KMS-11 (cell line): ENCODE data around the gene KLHL3.

Experiments used
- H2AFZ ChIP-seq: fragments of 200-600 bp; sonication (generic); 2 replicates; pipeline ENCODE4 v1.6.1; 2016; ENCODE audit warnings: antibody characterized with exemption, mixed run types, low read depth
- H3K27ac ChIP-seq: fragments of 200-600 bp; sonication (generic); 2 replicates; pipeline ENCODE4 v1.6.1; 2016; ENCODE audit warnings: mild to moderate bottlenecking, mixed run types
- H3K27me3 ChIP-seq: fragments of 200-600 bp; sonication (generic); 2 replicates; pipeline ENCODE4 v1.6.1; 2017; ENCODE audit warnings: mild to moderate bottlenecking, low read depth, mixed run types, moderate library complexity; ENCODE audit not compliant: insufficient read depth
- H3K36me3 ChIP-seq: fragments of 200-600 bp; sonication (generic); 2 replicates; pipeline ENCODE4 v1.6.1; 2017; ENCODE audit warnings: mild to moderate bottlenecking, mixed run types; ENCODE audit not compliant: insufficient read depth
- H3K4me1 ChIP-seq: fragments of 200-600 bp; sonication (generic); 2 replicates; pipeline ENCODE4 v1.6.1; 2016; ENCODE audit warnings: mild to moderate bottlenecking, low read depth, mixed run types; ENCODE audit not compliant: poor library complexity, severe bottlenecking
- H3K4me2 ChIP-seq: fragments of 200-600 bp; sonication (generic); 2 replicates; pipeline ENCODE4 v1.7.0; 2016; ENCODE audit warnings: mild to moderate bottlenecking, mixed run types
- H3K4me3 ChIP-seq: fragments of 200-600 bp; sonication (generic); IDR thresholded peaks from 2 replicates; pipeline ENCODE4 v1.6.1; 2017; ENCODE audit warnings: low read depth, low read length, mixed read lengths; ENCODE audit not compliant: insufficient read depth
- H3K79me2 ChIP-seq: fragments of 200-600 bp; sonication (generic); 2 replicates; pipeline ENCODE4 v1.6.1; 2016; ENCODE audit warnings: low read depth, mixed run types; ENCODE audit not compliant: insufficient read depth
- H3K9ac ChIP-seq: fragments of 200-600 bp; sonication (generic); 2 replicates; pipeline ENCODE4 v1.6.1; 2016; ENCODE audit warnings: mild to moderate bottlenecking, mixed run types
- H4K20me1 ChIP-seq: fragments of 200-600 bp; sonication (generic); 2 replicates; pipeline ENCODE4 v1.6.1; 2016; ENCODE audit warnings: mild to moderate bottlenecking, mixed run types; ENCODE audit not compliant: insufficient read depth
- TF ChIP-seq, protein P1 (sequence below): fragments of 200-600 bp; sonication (generic); conservative IDR thresholded peaks from 2 replicates; pipeline ENCODE4 v1.6.1; 2017; ENCODE audit warnings: low read depth, mild to moderate bottlenecking, antibody characterized with exemption, low read length, moderate library complexity, mixed read lengths

KLHL3 gene

DNA sequence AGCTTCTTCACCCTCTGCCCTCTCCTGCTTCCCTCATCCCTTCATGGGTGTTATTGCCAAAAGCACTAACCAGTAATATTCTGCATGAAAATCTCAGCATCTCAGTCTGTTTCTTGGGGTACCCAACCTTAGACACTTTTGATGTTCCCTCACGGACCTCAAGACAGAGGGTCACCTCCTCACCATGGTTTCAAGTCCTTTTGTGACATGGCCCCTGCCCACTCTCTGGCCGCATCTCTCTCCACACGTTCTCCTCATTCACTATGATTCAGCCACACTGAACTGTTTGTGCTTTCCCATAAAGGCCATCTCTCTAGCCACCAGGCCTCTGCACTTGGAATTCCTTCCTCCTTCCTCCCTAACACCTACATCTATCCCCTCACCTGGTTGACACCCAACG, 125.3 kb downstream of the KLHL3 start:
- no peaks in the 10 kb centered on the region for H3K79me2 ChIP-seq
- H3K9ac ChIP-seq = no peak overlapping the region
- no peaks in the 10 kb centered on the region for H3K4me1 ChIP-seq
- H2AFZ ChIP-seq = no peak overlapping the region
- no peaks in the 10 kb centered on the region for H3K27me3 ChIP-seq
- no peak overlapping the region for H3K27ac ChIP-seq
- no peaks in the 10 kb centered on the region for H3K36me3 ChIP-seq
- no peak overlapping the region for H3K4me3 ChIP-seq
- no peak overlapping the region for H3K4me2 ChIP-seq
- TF ChIP-seq, protein P1, sequence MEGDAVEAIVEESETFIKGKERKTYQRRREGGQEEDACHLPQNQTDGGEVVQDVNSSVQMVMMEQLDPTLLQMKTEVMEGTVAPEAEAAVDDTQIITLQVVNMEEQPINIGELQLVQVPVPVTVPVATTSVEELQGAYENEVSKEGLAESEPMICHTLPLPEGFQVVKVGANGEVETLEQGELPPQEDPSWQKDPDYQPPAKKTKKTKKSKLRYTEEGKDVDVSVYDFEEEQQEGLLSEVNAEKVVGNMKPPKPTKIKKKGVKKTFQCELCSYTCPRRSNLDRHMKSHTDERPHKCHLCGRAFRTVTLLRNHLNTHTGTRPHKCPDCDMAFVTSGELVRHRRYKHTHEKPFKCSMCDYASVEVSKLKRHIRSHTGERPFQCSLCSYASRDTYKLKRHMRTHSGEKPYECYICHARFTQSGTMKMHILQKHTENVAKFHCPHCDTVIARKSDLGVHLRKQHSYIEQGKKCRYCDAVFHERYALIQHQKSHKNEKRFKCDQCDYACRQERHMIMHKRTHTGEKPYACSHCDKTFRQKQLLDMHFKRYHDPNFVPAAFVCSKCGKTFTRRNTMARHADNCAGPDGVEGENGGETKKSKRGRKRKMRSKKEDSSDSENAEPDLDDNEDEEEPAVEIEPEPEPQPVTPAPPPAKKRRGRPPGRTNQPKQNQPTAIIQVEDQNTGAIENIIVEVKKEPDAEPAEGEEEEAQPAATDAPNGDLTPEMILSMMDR = no peak
- no peaks in the 10 kb centered on the region for H4K20me1 ChIP-seq

DNA sequence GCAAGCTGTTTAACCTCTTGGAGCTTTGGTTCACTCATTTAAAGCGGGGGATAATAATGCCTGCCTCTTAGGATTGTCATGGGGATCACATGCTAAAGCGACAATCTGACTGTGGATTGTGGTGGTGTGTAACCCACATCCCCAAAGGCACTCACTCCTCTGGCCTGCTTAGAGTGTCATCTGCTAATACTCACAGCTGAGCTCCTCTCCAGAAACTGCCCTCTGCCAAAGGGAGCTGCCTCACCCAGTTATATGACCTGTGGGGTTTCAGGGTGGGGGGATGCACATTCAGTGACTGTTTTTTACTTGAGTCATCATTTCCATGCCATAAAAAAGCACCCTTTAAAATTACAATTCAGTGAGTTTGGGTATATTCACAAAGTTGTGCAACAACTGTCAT, 126.8 kb downstream of the KLHL3 start:
- Histone ChIP-seq H3K4me3 (no peak overlapping the region), H3K79me2 (no peaks in the 10 kb centered on the region), H3K9ac (no peak overlapping the region), H3K27me3 (no peaks in the 10 kb centered on the region), H3K36me3 (no peaks in the 10 kb centered on the region), H3K4me1 (no peaks in the 10 kb centered on the region), H3K27ac (no peak overlapping the region), H2AFZ (no peak overlapping the region), H3K4me2 (no peak overlapping the region), H4K20me1 (no peaks in the 10 kb centered on the region)
- TF ChIP-seq, protein P1 = no peak

DNA sequence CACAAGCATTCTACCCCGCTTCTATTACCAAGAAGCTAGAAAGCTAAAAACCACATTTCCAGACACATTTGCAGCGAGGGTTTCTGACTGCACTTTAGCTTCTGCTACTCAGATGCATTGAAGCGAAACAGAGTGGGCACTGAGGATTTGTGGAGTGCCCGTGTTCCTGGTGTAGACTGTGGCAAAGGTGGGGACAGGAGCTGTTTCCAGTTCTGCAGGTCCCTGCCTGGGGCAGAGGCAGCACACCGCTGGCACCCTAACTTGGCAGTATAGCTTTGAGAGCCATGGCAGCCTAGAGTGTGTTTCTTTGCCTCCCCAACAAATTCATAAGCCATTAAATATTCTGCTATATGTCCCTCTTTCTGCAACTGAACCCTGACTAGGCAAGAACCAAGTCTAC, 128.1 kb downstream of the KLHL3 start:
- no peaks in the 10 kb centered on the region for H3K79me2 ChIP-seq
- H4K20me1 ChIP-seq = no peaks in the 10 kb centered on the region
- no peak overlapping the region for H3K4me3 ChIP-seq
- no peak overlapping the region for H3K27ac ChIP-seq
- TF ChIP-seq, protein P1 = no peak
- H3K9ac ChIP-seq = no peak overlapping the region
- H3K4me1 ChIP-seq = no peaks in the 10 kb centered on the region
- H3K27me3 ChIP-seq = no peaks in the 10 kb centered on the region
- no peak overlapping the region for H2AFZ ChIP-seq
- no peak overlapping the region for H3K4me2 ChIP-seq
- H3K36me3 ChIP-seq = no peaks in the 10 kb centered on the region

DNA sequence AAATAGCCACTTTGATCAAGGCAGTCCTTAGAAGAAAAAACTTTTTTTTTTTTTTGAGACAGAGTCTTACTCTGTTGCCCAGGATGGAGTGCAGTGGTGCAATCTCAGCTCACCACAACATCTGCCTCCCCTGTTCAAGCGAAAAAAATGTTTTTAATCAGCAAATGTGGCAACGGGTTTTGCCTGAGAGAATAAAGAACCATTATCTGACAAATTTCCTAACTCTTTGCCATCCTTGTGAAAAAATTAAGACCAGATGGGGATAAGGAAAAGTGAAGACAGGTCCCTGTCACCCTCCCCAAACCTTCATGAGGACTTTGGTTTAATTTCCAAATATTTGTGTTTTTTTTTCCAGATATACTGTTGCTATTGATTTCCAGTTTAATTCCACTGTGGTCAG, 129.5 kb downstream of the KLHL3 start:
- TF ChIP-seq, protein P1 = no peak
- H3K36me3 ChIP-seq = no peaks in the 10 kb centered on the region
- no peak overlapping the region for H3K4me2 ChIP-seq
- no peak overlapping the region for H3K9ac ChIP-seq
- no peaks in the 10 kb centered on the region for H4K20me1 ChIP-seq
- H3K4me1 ChIP-seq = no peaks in the 10 kb centered on the region
- no peaks in the 10 kb centered on the region for H3K79me2 ChIP-seq
- no peak overlapping the region for H3K27ac ChIP-seq
- no peak overlapping the region for H3K4me3 ChIP-seq
- no peak overlapping the region for H2AFZ ChIP-seq
- no peaks in the 10 kb centered on the region for H3K27me3 ChIP-seq

DNA sequence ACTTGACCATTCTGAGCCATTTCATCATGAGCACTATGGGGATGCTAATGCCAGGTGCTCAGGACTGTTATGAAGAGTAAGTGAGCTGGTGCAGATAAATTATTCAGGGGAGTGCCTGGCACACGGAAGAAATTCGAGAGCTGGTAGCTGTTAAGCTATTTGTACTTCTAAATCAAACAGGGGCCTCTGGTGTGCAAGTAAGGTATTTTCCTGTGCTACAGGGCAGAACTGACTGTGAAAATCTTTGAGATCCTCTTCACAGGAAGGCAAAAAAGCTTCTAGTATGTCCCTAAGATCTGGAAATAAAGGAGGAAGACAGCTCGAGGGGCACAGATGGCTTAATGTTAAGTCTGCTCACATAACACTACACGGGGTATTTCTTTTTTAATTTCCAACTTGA, 130.5 kb downstream of the KLHL3 start:
- Histone ChIP-seq H3K27ac (no peak overlapping the region), H3K36me3 (no peaks in the 10 kb centered on the region), H3K4me3 (no peak overlapping the region), H3K4me1 (no peaks in the 10 kb centered on the region), H3K4me2 (no peak overlapping the region), H3K79me2 (no peaks in the 10 kb centered on the region), H2AFZ (no peak overlapping the region), H4K20me1 (no peaks in the 10 kb centered on the region), H3K9ac (no peak overlapping the region), H3K27me3 (no peaks in the 10 kb centered on the region)
- TF ChIP-seq, protein P1 = no peak
